ENCODE data around the gene RNPEPL1.

The RNPEPL1 gene

GRCh38 chr2:240593703-240594451, 25.6 kb downstream of the RNPEPL1 start:
- Histone ChIP-seq H2BK15ac (ENCODE audit: low read length) (no peak overlapping the region), H4K8ac (ENCODE audit: low read depth, low read length) (no peak overlapping the region), H2AFZ (ENCODE audit: low read length) (no peak overlapping the region), H3K4me2 (ENCODE audit: insufficient read depth, low read length, poor library complexity, severe bottlenecking) (no peak overlapping the region), H3K9ac (ENCODE audit: low read depth, low read length, poor library complexity) (peak overlapping the region; percentile 13), H4K91ac (ENCODE audit: low read depth, low read length, poor library complexity) (no peak overlapping the region), H2BK5ac (ENCODE audit: low read length) (no peak overlapping the region), H2BK12ac (ENCODE audit: low read length) (no peak overlapping the region), H3K23ac (ENCODE audit: low read depth, low read length, poor library complexity) (no peak overlapping the region), H3K79me1 (ENCODE audit: low read depth, low read length) (peaks cover 17% of the 10 kb centered on the region), H2AK5ac (ENCODE audit: low read depth, low read length) (no peak overlapping the region), H3K9me3 (replicated peaks in 1 of 2; ENCODE audit: control insufficient read depth in 2 of 2, insufficient read depth in 1 of 2, low read depth in 1 of 2, low read length in 2 of 2) (no peaks in the 10 kb centered on the region), H3K14ac (ENCODE audit: low read length) (no peak overlapping the region), H3K18ac (ENCODE audit: low read length) (no peak overlapping the region), H3K36me3 (replicated peaks in 1 of 2; ENCODE audit: control insufficient read depth in 2 of 2, insufficient read depth in 2 of 2, low read length in 2 of 2) (peaks cover 35 to 81% of the 10 kb centered on the region in 2 donors), H2BK120ac (ENCODE audit: low read depth, low read length) (no peak overlapping the region), H3K4me3 (ENCODE audit: low read length in 2 of 2) (no peak overlapping the region), H3K27me3 (ENCODE audit: control insufficient read depth in 3 of 3, insufficient read depth in 3 of 3, low read depth in 1 of 3, low read length in 3 of 3) (no peaks in the 10 kb centered on the region), H3K4me1 (ENCODE audit: control insufficient read depth in 2 of 2, insufficient read depth in 1 of 2, low read depth in 1 of 2, low read length in 2 of 2) (no peaks in the 10 kb centered on the region), H3K4ac (ENCODE audit: low read length) (no peak overlapping the region), H3K27ac (replicated peaks; ENCODE audit: low read length) (no peak overlapping the region)
- no peak for DNase-seq (ENCODE audit: low spot score)
- no CpG with 5 or more reads among the region's 19 CpGs for WGBS, 2 donors (ENCODE audit: extremely low coverage in 2 of 2, insufficient read length in 2 of 2, insufficient replicate concordance in 1 of 2)

GRCh38 chr2:240594511-240595380, 26.5 kb downstream of the RNPEPL1 start:
- H3K4me2 ChIP-seq (ENCODE audit: insufficient read depth, low read length, poor library complexity, severe bottlenecking): no peak overlapping the region
- H4K91ac ChIP-seq (ENCODE audit: low read depth, low read length, poor library complexity): no peak overlapping the region
- H3K27ac ChIP-seq (replicated peaks; ENCODE audit: low read length): no peak overlapping the region
- DNase-seq (ENCODE audit: low spot score): no peak
- no peak overlapping the region for H3K9ac ChIP-seq (ENCODE audit: low read depth, low read length, poor library complexity)
- no peak overlapping the region for H2BK15ac ChIP-seq (ENCODE audit: low read length)
- no peaks in the 10 kb centered on the region for H3K9me3 ChIP-seq (replicated peaks in 1 of 2; ENCODE audit: control insufficient read depth in 2 of 2, insufficient read depth in 1 of 2, low read depth in 1 of 2, low read length in 2 of 2)
- H2AK5ac ChIP-seq (ENCODE audit: low read depth, low read length): no peak overlapping the region
- no peak overlapping the region for H3K23ac ChIP-seq (ENCODE audit: low read depth, low read length, poor library complexity)
- H3K4me3 ChIP-seq (ENCODE audit: low read length in 2 of 2): no peak overlapping the region
- no peak overlapping the region for H4K8ac ChIP-seq (ENCODE audit: low read depth, low read length)
- no peak overlapping the region for H3K4ac ChIP-seq (ENCODE audit: low read length)
- peak overlapping the region; percentile 53 for H2BK5ac ChIP-seq (ENCODE audit: low read length)
- no CpG with 5 or more reads among the region's 34 CpGs for WGBS, 2 donors (ENCODE audit: extremely low coverage in 2 of 2, insufficient read length in 2 of 2, insufficient replicate concordance in 1 of 2)
- H3K14ac ChIP-seq (ENCODE audit: low read length): no peak overlapping the region
- H3K4me1 ChIP-seq (ENCODE audit: control insufficient read depth in 2 of 2, insufficient read depth in 1 of 2, low read depth in 1 of 2, low read length in 2 of 2): no peaks in the 10 kb centered on the region
- H3K18ac ChIP-seq (ENCODE audit: low read length): no peak overlapping the region
- H3K27me3 ChIP-seq (ENCODE audit: control insufficient read depth in 3 of 3, insufficient read depth in 3 of 3, low read depth in 1 of 3, low read length in 3 of 3): no peaks in the 10 kb centered on the region
- H2BK120ac ChIP-seq (ENCODE audit: low read depth, low read length): no peak overlapping the region
- H3K79me1 ChIP-seq (ENCODE audit: low read depth, low read length): peaks cover 17% of the 10 kb centered on the region
- H3K36me3 ChIP-seq (replicated peaks in 1 of 2; ENCODE audit: control insufficient read depth in 2 of 2, insufficient read depth in 2 of 2, low read length in 2 of 2): peaks cover 38 to 80% of the 10 kb centered on the region in 2 donors
- H2BK12ac ChIP-seq (ENCODE audit: low read length): peak overlapping the region; percentile 41
- H2AFZ ChIP-seq (ENCODE audit: low read length): no peak overlapping the region

GRCh38 chr2:240595381-240596079, 27.2 kb downstream of the RNPEPL1 start:
- Histone ChIP-seq H2AK5ac (ENCODE audit: low read depth, low read length) (peak overlapping the region; percentile 83), H3K36me3 (replicated peaks in 1 of 2; ENCODE audit: control insufficient read depth in 2 of 2, insufficient read depth in 2 of 2, low read length in 2 of 2) (peaks cover 36 to 72% of the 10 kb centered on the region in 2 donors), H3K23ac (ENCODE audit: low read depth, low read length, poor library complexity) (no peak overlapping the region), H3K27ac (replicated peaks; ENCODE audit: low read length) (no peak overlapping the region), H3K14ac (ENCODE audit: low read length) (no peak overlapping the region), H3K4ac (ENCODE audit: low read length) (no peak overlapping the region), H4K8ac (ENCODE audit: low read depth, low read length) (no peak overlapping the region), H3K4me3 (ENCODE audit: low read length in 2 of 2) (no peak overlapping the region), H3K9me3 (replicated peaks in 1 of 2; ENCODE audit: control insufficient read depth in 2 of 2, insufficient read depth in 1 of 2, low read depth in 1 of 2, low read length in 2 of 2) (no peaks in the 10 kb centered on the region), H3K27me3 (ENCODE audit: control insufficient read depth in 3 of 3, insufficient read depth in 3 of 3, low read depth in 1 of 3, low read length in 3 of 3) (no peaks in the 10 kb centered on the region), H2BK5ac (ENCODE audit: low read length) (peak overlapping the region; percentile 53), H3K79me1 (ENCODE audit: low read depth, low read length) (peaks cover 17% of the 10 kb centered on the region), H3K4me1 (ENCODE audit: control insufficient read depth in 2 of 2, insufficient read depth in 1 of 2, low read depth in 1 of 2, low read length in 2 of 2) (no peaks in the 10 kb centered on the region), H4K91ac (ENCODE audit: low read depth, low read length, poor library complexity) (no peak overlapping the region), H2BK12ac (ENCODE audit: low read length) (peak overlapping the region; percentile 41), H2BK120ac (ENCODE audit: low read depth, low read length) (no peak overlapping the region), H2AFZ (ENCODE audit: low read length) (no peak overlapping the region), H3K9ac (ENCODE audit: low read depth, low read length, poor library complexity) (peak overlapping the region; percentile 34), H3K18ac (ENCODE audit: low read length) (no peak overlapping the region), H2BK15ac (ENCODE audit: low read length) (no peak overlapping the region), H3K4me2 (ENCODE audit: insufficient read depth, low read length, poor library complexity, severe bottlenecking) (no peak overlapping the region)
- WGBS, 2 donors (ENCODE audit: extremely low coverage in 2 of 2, insufficient read length in 2 of 2, insufficient replicate concordance in 1 of 2): no CpG with 5 or more reads among the region's 18 CpGs
- DNase-seq (ENCODE audit: low spot score): peak; percentile 24
